ENCODE data around the gene SRRM3.

The SRRM3 gene

DNA sequence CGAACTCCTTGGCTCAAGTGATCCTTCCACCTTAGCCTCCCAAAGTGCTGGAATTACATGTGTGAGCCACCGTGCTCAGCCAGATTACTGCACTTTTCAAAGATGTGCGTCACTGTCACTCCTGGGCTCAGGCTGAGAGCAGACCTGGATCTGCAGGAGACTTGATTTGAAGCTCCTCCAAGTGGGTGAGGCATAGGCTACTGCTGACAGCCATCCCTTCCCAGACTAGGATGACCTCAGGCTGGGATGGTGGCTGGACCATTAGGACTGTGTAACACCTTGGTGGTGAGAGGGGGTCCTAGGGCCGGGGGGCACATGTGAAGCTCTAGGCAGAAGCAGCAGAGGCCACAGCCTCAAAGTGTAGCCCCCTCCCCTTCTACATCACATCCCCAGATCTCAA lies 8.2 kb upstream of the SRRM3 start:
- TF ChIP-seq TAF1 (IDR thresholded peaks at IDR 0.05; ENCODE audit: borderline replicate concordance, insufficient read depth, low read length) (no peak), SIN3A (IDR thresholded peaks at IDR 0.05; ENCODE audit: borderline replicate concordance, insufficient read depth, low read length) (no peak)

DNA sequence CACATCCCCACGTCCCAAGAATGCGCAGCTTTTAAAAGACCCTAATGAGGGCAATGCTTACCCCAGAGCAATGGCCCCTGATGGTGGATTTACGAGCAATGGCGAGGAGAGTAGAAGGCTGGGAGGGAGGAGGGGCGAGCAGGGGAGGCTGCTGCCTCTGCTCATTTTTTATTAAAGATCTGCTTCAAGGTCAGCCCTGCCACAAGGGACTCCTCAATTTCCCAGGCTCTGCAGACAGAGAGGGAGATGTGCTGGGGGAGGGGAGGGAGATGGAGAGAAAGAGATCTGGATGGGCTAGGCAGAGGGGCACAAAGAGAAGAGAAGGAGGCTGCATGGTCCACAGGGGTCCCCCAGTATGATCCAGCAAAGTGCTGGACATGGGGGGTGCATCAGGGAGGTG lies 7.8 kb upstream of the SRRM3 start:
- TF ChIP-seq TAF1 (IDR thresholded peaks at IDR 0.05; ENCODE audit: borderline replicate concordance, insufficient read depth, low read length) (no peak), FOXP2 (optimal IDR thresholded peaks at IDR 0.05; ENCODE audit: borderline replicate concordance, extremely low read depth, extremely low read length, insufficient read depth) (no peak), POLR2AphosphoS5 (IDR thresholded peaks at IDR 0.05; ENCODE audit: low read depth, low read length) (no peak), SIN3A (IDR thresholded peaks at IDR 0.05; ENCODE audit: borderline replicate concordance, insufficient read depth, low read length) (no peak)
- TF ChIP-seq, protein P1, sequence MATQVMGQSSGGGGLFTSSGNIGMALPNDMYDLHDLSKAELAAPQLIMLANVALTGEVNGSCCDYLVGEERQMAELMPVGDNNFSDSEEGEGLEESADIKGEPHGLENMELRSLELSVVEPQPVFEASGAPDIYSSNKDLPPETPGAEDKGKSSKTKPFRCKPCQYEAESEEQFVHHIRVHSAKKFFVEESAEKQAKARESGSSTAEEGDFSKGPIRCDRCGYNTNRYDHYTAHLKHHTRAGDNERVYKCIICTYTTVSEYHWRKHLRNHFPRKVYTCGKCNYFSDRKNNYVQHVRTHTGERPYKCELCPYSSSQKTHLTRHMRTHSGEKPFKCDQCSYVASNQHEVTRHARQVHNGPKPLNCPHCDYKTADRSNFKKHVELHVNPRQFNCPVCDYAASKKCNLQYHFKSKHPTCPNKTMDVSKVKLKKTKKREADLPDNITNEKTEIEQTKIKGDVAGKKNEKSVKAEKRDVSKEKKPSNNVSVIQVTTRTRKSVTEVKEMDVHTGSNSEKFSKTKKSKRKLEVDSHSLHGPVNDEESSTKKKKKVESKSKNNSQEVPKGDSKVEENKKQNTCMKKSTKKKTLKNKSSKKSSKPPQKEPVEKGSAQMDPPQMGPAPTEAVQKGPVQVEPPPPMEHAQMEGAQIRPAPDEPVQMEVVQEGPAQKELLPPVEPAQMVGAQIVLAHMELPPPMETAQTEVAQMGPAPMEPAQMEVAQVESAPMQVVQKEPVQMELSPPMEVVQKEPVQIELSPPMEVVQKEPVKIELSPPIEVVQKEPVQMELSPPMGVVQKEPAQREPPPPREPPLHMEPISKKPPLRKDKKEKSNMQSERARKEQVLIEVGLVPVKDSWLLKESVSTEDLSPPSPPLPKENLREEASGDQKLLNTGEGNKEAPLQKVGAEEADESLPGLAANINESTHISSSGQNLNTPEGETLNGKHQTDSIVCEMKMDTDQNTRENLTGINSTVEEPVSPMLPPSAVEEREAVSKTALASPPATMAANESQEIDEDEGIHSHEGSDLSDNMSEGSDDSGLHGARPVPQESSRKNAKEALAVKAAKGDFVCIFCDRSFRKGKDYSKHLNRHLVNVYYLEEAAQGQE (IDR thresholded peaks at IDR 0.05; ENCODE audit: insufficient read depth in 1 of 2, low read depth in 2 of 2, low read length in 2 of 2), result no peak

- TF ChIP-seq SIN3A (IDR thresholded peaks at IDR 0.05; ENCODE audit: borderline replicate concordance, insufficient read depth, low read length), result no peak
- TF ChIP-seq TAF1 (IDR thresholded peaks at IDR 0.05; ENCODE audit: borderline replicate concordance, insufficient read depth, low read length), result no peak
- no peak for TF ChIP-seq POLR2AphosphoS5 (IDR thresholded peaks at IDR 0.05; ENCODE audit: low read depth, low read length)
- no peak for TF ChIP-seq FOXP2 (optimal IDR thresholded peaks at IDR 0.05; ENCODE audit: borderline replicate concordance, extremely low read depth, extremely low read length, insufficient read depth)
- TF ChIP-seq, protein P1 (IDR thresholded peaks at IDR 0.05; ENCODE audit: insufficient read depth in 1 of 2, low read depth in 2 of 2, low read length in 2 of 2), result no peak
Measured at GRCh38 chr7:76196786-76197185, 4.9 kb upstream of the SRRM3 start.

- TF ChIP-seq POLR2AphosphoS5 (IDR thresholded peaks at IDR 0.05; ENCODE audit: low read depth, low read length), result no peak
- TF ChIP-seq, protein P1 (IDR thresholded peaks at IDR 0.05; ENCODE audit: insufficient read depth in 1 of 2, low read depth in 2 of 2, low read length in 2 of 2), result no peak
Measured at GRCh38 chr7:76198202-76198601, 3.5 kb upstream of the SRRM3 start.

- TF ChIP-seq POLR2AphosphoS5 (IDR thresholded peaks at IDR 0.05; ENCODE audit: low read depth, low read length), result no peak
- TF ChIP-seq, protein P1 (IDR thresholded peaks at IDR 0.05; ENCODE audit: insufficient read depth in 1 of 2, low read depth in 2 of 2, low read length in 2 of 2), result peak in 1 of 2 experiments; percentile 2; a peak in 1 of 4 replicates
Measured at GRCh38 chr7:76202666-76203030, 952 bp downstream of the SRRM3 start.

- TF ChIP-seq SIN3A (IDR thresholded peaks at IDR 0.05; ENCODE audit: borderline replicate concordance, insufficient read depth, low read length), result no peak
- TF ChIP-seq, protein P1 (IDR thresholded peaks at IDR 0.05; ENCODE audit: insufficient read depth in 1 of 2, low read depth in 2 of 2, low read length in 2 of 2), result peak in 1 of 2 experiments; percentile 57; a peak in 1 of 4 replicates
Measured at GRCh38 chr7:76204147-76204546, 2.5 kb downstream of the SRRM3 start.
